ENCODE measurements around the gene SPNS2.

GRCh38 chr17:4530799-4531730, 32.4 kb downstream of the SPNS2 start:
- TF ChIP-seq CTCF (optimal IDR thresholded peaks at IDR 0.05 in 1 of 3, IDR thresholded peaks at IDR 0.05 in 1 of 3, conservative IDR thresholded peaks at IDR 0.05 in 1 of 3; ENCODE audit: extremely low read depth in 1 of 3, insufficient read depth in 2 of 3, low read length in 3 of 3) (no peak), EZH2 (IDR thresholded peaks at IDR 0.05; ENCODE audit: low read length) (no peak)
